Peyer's patch (tissue), 4 donors: Measurements from ENCODE around the gene SLX4. TPM values are rescaled to one million over a fixed set of nuclear protein-coding genes. Genes with fewer than 3 reads are reported as not detected.

Experiments used
- DNase-seq, 3 donors: peaks; one replicate each; pipeline ENCODE4 v3.0.0-alpha.2; 2017 to 2019
- H3K27ac ChIP-seq, 4 donors: fragments of 200-600 bp; sonication (generic); one replicate each; pipeline ENCODE4 v1.5.1; 2016 to 2019
- H3K27me3 ChIP-seq, 2 donors: fragments of 200-600 bp; sonication (generic); one replicate each; pipeline ENCODE4 v1.5.1; 2019
- H3K36me3 ChIP-seq, 3 donors: fragments of 200-600 bp; sonication (generic); one replicate each; pipeline ENCODE4 v1.5.1; 2016 to 2019
- H3K4me1 ChIP-seq, 4 donors: fragments of 200-600 bp; sonication (generic); one replicate each; pipeline ENCODE4 v1.5.1; 2016 to 2019
- H3K4me3 ChIP-seq, 4 donors: fragments of 200-600 bp; sonication (generic); 1 replicate in 3 of 4; 2 replicates in 1 of 4; pipeline ENCODE4 v1.5.1; 2016 to 2019; ENCODE audit warnings: mild to moderate bottlenecking in 1 of 4
- H3K9me3 ChIP-seq, 4 donors: fragments of 200-600 bp; sonication (generic); one replicate each; pipeline ENCODE4 v1.5.1; 2016 to 2019; ENCODE audit warnings: mild to moderate bottlenecking in 1 of 4
- CTCF ChIP-seq, 6 experiments: fragments of 450-650 bp in 4 of 6; fragments of 200-600 bp in 2 of 6; sonication (generic) in 1 of 6; IDR thresholded peaks; one replicate each; pipeline ENCODE4 v1.5.1; 2017 to 2019; ENCODE audit warnings: antibody characterized with exemption in 6 of 6, mild to moderate bottlenecking in 3 of 6, moderate library complexity in 1 of 6
- POLR2A ChIP-seq, 2 donors: fragments of 450-650 bp; IDR thresholded peaks; one replicate each; pipeline ENCODE4 v1.5.1; 2017; ENCODE audit warnings: antibody characterized with exemption in 2 of 2, mild to moderate bottlenecking in 2 of 2, moderate library complexity in 2 of 2
- total RNA-seq, 4 donors: library from RNA; depleted of rRNA; stranded (reverse); fragments of >200 nt; gene quantifications; one replicate each; pipeline ENCODE4 v1.1.0, GENCODE V29; 2016

Gene SLX4
- total RNA-seq, 4 donors from 2014 or later: 6.5 to 13.4 (median 12.8) TPM

- no peak overlapping the region for H3K27ac ChIP-seq
- no peaks in the 10 kb centered on the region for H3K4me1 ChIP-seq
- no peak for TF ChIP-seq POLR2A (IDR thresholded peaks at IDR 0.05)
- no peak for TF ChIP-seq CTCF (IDR thresholded peaks at IDR 0.05)
- DNase-seq: no peak
- no peaks in the 10 kb centered on the region for H3K27me3 ChIP-seq
- no peak overlapping the region for H3K4me3 ChIP-seq
- H3K9me3 ChIP-seq: no peaks in the 10 kb centered on the region
- H3K36me3 ChIP-seq: peaks cover 0 to 11% (median 0%) of the 10 kb centered on the region in 3 donors
These were observed 68.6 kb downstream of the SLX4 start for GRCh38 chr16:3542601-3543373.

- Histone ChIP-seq H3K9me3 (no peaks in the 10 kb centered on the region), H3K4me1 (no peaks in the 10 kb centered on the region), H3K27ac (no peak overlapping the region), H3K36me3 (peaks cover 0 to 11% (median 0%) of the 10 kb centered on the region in 3 donors), H3K4me3 (no peak overlapping the region), H3K27me3 (no peaks in the 10 kb centered on the region)
- TF ChIP-seq CTCF (IDR thresholded peaks at IDR 0.05) (no peak), POLR2A (IDR thresholded peaks at IDR 0.05) (no peak)
- no peak for DNase-seq
These were observed 69.8 kb downstream of the SLX4 start for GRCh38 chr16:3541527-3542155.

- Histone ChIP-seq H3K36me3 (peaks cover 0 to 17% (median 0%) of the 10 kb centered on the region in 3 donors), H3K9me3 (no peaks in the 10 kb centered on the region), H3K27me3 (no peaks in the 10 kb centered on the region), H3K4me1 (no peaks in the 10 kb centered on the region), H3K4me3 (no peak overlapping the region), H3K27ac (no peak overlapping the region)
- no peak for TF ChIP-seq POLR2A (IDR thresholded peaks at IDR 0.05)
- TF ChIP-seq CTCF (IDR thresholded peaks at IDR 0.05): no peak
- no peak for DNase-seq
These were observed 73.2 kb downstream of the SLX4 start for GRCh38 chr16:3538222-3538621.

- no peaks in the 10 kb centered on the region for H3K9me3 ChIP-seq
- no peak overlapping the region for H3K4me3 ChIP-seq
- no peak for TF ChIP-seq POLR2A (IDR thresholded peaks at IDR 0.05)
- TF ChIP-seq CTCF (IDR thresholded peaks at IDR 0.05): no peak
- DNase-seq: no peak
- H3K27me3 ChIP-seq: no peaks in the 10 kb centered on the region
- no peaks in the 10 kb centered on the region for H3K4me1 ChIP-seq
- no peak overlapping the region for H3K27ac ChIP-seq
- H3K36me3 ChIP-seq: peaks cover 0 to 25% (median 0%) of the 10 kb centered on the region in 3 donors
These were observed 74.6 kb downstream of the SLX4 start for GRCh38 chr16:3536851-3537250.

GRCh38 chr16:3536271-3536731 is 75.1 kb downstream of the SLX4 start:
- H3K27ac ChIP-seq: no peak overlapping the region

More at GRCh38 chr16:3536271-3536731, 75.1 kb downstream of the SLX4 start:
- TF ChIP-seq CTCF (IDR thresholded peaks at IDR 0.05) (no peak), POLR2A (IDR thresholded peaks at IDR 0.05) (no peak)
- Histone ChIP-seq H3K36me3 (peaks cover 0 to 26% (median 0%) of the 10 kb centered on the region in 3 donors), H3K4me3 (no peak overlapping the region), H3K27me3 (no peaks in the 10 kb centered on the region), H3K4me1 (no peaks in the 10 kb centered on the region), H3K9me3 (no peaks in the 10 kb centered on the region)
- DNase-seq: no peak
